Measurements from ENCODE around the gene ZMIZ1. TPM values are rescaled to one million over a fixed set of nuclear protein-coding genes. Genes with fewer than 3 reads are reported as not detected.
A peak's percentile ranks its signal among the peaks of the same experiment; 100 is the strongest.
"Not testable (repeated sequence)": the region's sequence is repeated elsewhere in the genome, so short reads cannot be mapped to it uniquely, and the experiment has no call there.

ZMIZ1 gene
- total RNA-seq, 1 donor from 2014 or later = 173 TPM

DNA sequence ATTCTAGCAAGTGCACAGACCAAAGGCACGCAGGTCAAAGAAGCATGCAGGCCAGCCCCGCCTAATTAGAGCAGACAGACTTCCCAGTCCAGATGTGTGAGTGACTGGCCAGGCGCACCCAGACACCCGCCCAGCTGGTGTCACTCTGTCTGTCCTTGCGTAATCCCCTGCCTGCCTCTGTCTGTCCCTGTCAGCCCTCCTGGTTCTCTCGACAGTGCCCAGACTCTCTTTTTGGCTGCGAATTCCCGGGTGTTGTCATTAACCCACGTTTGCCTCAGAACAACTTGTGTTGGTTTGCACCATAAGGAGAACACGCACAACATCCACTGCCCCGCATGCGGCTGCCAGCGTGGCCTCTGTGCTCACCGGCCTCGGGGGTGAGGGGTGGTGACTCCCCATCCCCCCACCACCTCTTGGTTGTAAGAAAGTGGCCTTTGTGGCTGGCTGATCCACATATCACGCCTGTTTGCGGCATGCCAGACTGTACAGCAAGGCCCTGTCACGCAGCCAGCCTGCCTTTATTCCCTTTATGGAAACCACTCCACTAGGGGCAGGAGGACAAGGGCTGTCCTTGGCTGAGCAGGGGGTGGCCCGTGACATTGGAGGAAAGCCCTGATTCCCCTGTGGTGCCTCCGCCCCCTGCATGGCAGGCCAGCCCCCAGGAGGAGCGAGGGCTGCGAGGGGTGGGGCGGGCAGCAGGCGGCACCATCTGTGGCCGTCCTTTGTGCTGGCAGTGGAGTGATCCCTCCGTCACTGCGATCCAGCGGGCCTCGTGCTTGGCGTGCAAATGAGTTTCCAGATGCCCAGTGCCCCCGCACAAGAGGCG, 205.7 kb downstream of the ZMIZ1 start:
- Mint-ChIP-seq H3K27ac (peak overlapping the region; percentile 66), H3K9me3 (no peaks in the 10 kb centered on the region)
- no peak for DNase-seq (ENCODE audit: low spot score in 2 of 2, unreplicated experiment in 2 of 2)

GRCh38 chr10:79275105-79275430, 206.3 kb downstream of the ZMIZ1 start:
- no peaks in the 10 kb centered on the region for H3K9me3 Mint-ChIP-seq
- peaks cover 17% of the 10 kb centered on the region for H3K4me1 Mint-ChIP-seq
- H3K36me3 Mint-ChIP-seq = peaks cover 14% of the 10 kb centered on the region
- no peak overlapping the region for H3K4me3 Mint-ChIP-seq
- no peak for DNase-seq (ENCODE audit: low spot score in 2 of 2, unreplicated experiment in 2 of 2)
- TF ChIP-seq, protein P1, sequence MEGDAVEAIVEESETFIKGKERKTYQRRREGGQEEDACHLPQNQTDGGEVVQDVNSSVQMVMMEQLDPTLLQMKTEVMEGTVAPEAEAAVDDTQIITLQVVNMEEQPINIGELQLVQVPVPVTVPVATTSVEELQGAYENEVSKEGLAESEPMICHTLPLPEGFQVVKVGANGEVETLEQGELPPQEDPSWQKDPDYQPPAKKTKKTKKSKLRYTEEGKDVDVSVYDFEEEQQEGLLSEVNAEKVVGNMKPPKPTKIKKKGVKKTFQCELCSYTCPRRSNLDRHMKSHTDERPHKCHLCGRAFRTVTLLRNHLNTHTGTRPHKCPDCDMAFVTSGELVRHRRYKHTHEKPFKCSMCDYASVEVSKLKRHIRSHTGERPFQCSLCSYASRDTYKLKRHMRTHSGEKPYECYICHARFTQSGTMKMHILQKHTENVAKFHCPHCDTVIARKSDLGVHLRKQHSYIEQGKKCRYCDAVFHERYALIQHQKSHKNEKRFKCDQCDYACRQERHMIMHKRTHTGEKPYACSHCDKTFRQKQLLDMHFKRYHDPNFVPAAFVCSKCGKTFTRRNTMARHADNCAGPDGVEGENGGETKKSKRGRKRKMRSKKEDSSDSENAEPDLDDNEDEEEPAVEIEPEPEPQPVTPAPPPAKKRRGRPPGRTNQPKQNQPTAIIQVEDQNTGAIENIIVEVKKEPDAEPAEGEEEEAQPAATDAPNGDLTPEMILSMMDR (IDR thresholded peaks at IDR 0.05; ENCODE audit: unreplicated experiment) = no peak
- no peaks in the 10 kb centered on the region for H3K27me3 Mint-ChIP-seq (ENCODE audit: low read depth)
- no peak overlapping the region for H3K27ac Mint-ChIP-seq

More for the DNA sequence above, 205.7 kb downstream of the ZMIZ1 start:
- TF ChIP-seq, protein P1 (IDR thresholded peaks at IDR 0.05; ENCODE audit: unreplicated experiment) = no peak
- no peak overlapping the region for H3K4me3 Mint-ChIP-seq
- H3K4me1 Mint-ChIP-seq = peaks cover 22% of the 10 kb centered on the region
- no peaks in the 10 kb centered on the region for H3K27me3 Mint-ChIP-seq (ENCODE audit: low read depth)
- H3K36me3 Mint-ChIP-seq = peaks cover 12% of the 10 kb centered on the region

DNA sequence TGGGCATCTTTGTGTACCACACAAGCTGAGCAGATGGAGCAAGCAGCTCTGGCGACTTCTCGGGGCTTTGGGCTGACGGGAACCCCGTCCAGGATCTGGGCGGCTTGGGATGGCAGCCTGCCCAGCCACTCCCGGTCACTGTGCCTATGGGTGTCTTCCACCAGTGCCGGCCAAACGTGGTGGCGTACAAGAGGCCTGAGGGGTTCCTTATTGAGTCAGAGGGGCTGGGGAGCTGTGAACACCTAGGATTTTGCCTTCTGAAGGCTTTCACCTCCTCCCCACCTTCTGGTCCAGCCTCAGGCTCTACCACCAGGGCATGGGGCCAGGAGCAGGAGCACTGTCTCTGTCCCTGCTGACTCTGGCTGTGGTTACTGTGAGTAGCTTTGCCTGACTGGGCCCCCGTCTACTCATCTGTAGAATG, 206.7 kb downstream of the ZMIZ1 start:
- TF ChIP-seq, protein P1 (IDR thresholded peaks at IDR 0.05; ENCODE audit: unreplicated experiment) = no peak
- Mint-ChIP-seq H3K4me1 (peaks cover 14% of the 10 kb centered on the region), H3K4me3 (no peak overlapping the region), H3K36me3 (peaks cover 17% of the 10 kb centered on the region), H3K9me3 (no peaks in the 10 kb centered on the region), H3K27me3 (ENCODE audit: low read depth) (no peaks in the 10 kb centered on the region), H3K27ac (no peak overlapping the region)
- no peak for DNase-seq (ENCODE audit: low spot score in 2 of 2, unreplicated experiment in 2 of 2)

GRCh38 chr10:79277579-79278269, 209.0 kb downstream of the ZMIZ1 start:
- Mint-ChIP-seq H3K27ac (no peak overlapping the region), H3K27me3 (ENCODE audit: low read depth) (no peaks in the 10 kb centered on the region), H3K4me3 (no peak overlapping the region), H3K4me1 (peaks cover 17% of the 10 kb centered on the region), H3K36me3 (peaks cover 24% of the 10 kb centered on the region), H3K9me3 (no peaks in the 10 kb centered on the region)
- TF ChIP-seq, protein P1 (IDR thresholded peaks at IDR 0.05; ENCODE audit: unreplicated experiment) = no peak
- DNase-seq (ENCODE audit: low spot score in 2 of 2, unreplicated experiment in 2 of 2) = no peak

DNA sequence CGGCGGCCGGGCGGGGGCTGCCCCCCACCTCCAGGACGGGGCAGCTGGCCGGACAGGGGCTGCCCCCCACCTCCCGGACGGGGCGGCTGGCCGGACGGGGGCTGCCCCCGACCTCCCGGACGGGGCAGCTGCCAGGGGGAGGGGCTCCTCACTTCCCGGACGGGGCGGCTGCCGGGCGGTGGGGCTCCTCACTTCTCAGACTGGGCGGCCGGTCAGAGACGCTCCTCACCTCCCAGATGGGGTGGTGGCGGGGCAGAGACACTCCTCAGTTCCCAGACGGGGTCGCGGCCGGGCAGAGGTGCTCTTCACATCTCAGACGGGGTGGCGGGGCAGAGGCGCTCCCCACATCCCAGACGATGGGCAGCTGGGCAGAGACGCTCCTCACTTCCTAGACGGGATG, 210.3 kb downstream of the ZMIZ1 start:
- Mint-ChIP-seq H3K36me3 (peaks cover 25% of the 10 kb centered on the region), H3K4me1 (peaks cover 22% of the 10 kb centered on the region)
- DNase-seq (ENCODE audit: low spot score in 2 of 2, unreplicated experiment in 2 of 2); H3K4me3 Mint-ChIP-seq; H3K27me3 Mint-ChIP-seq (ENCODE audit: low read depth); H3K27ac Mint-ChIP-seq; H3K9me3 Mint-ChIP-seq: not testable (repeated sequence)

DNA sequence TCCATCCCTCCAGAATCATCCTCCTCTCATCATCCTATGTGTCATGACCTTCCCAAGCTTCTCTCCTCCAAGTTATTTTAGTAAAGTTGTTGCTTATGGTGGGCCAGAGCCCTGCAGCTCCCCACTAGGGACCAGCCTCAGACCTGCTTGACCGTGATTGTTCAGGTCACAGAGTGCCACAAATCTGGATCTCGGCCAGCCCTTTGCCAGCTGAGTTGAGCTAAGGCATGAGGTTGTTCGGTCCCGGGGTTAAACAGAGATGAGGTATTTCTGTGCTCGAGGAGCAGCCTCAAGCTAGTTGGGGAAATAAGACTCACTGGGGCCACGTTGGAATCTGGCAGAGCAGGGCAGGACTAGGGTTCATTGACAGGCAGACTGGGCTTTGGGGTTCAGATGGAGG, 212.2 kb downstream of the ZMIZ1 start:
- no peaks in the 10 kb centered on the region for H3K27me3 Mint-ChIP-seq (ENCODE audit: low read depth)
- peaks cover 28% of the 10 kb centered on the region for H3K36me3 Mint-ChIP-seq
- H3K9me3 Mint-ChIP-seq = no peaks in the 10 kb centered on the region
- DNase-seq (ENCODE audit: low spot score in 2 of 2, unreplicated experiment in 2 of 2) = no peak
- peaks cover 26% of the 10 kb centered on the region for H3K4me1 Mint-ChIP-seq
- TF ChIP-seq, protein P1 (IDR thresholded peaks at IDR 0.05; ENCODE audit: unreplicated experiment) = no peak
- no peak overlapping the region for H3K27ac Mint-ChIP-seq
- no peak overlapping the region for H3K4me3 Mint-ChIP-seq

Measured in mesothelial cell of epicardium (in vitro differentiated cells).